OCI-LY1 (cell line): Measurements from ENCODE around the gene XPO6.

ENCODE experiments used
- H2AFZ ChIP-seq: fragments of 200-600 bp; sonication (generic), shearing (Covaris generic); 2 replicates; pipeline ENCODE4 v1.6.0; 2014; ENCODE audit warnings: antibody characterized with exemption, mild to moderate bottlenecking, low read length
- H3F3A ChIP-seq: fragments of 200-600 bp; sonication (generic), shearing (Covaris generic); 2 replicates; pipeline ENCODE4 v1.6.0; 2014; ENCODE audit warnings: mild to moderate bottlenecking, antibody characterized with exemption, low read length, moderate library complexity; ENCODE audit not compliant: insufficient read depth
- H3K27ac ChIP-seq: fragments of 200-600 bp; sonication (generic); 2 replicates; pipeline ENCODE4 v1.5.1; 2014; ENCODE audit warnings: low read length, mixed run types, mild to moderate bottlenecking, low read depth; ENCODE audit not compliant: poor library complexity, severe bottlenecking
- H3K27me3 ChIP-seq: fragments of 200-600 bp; sonication (generic); 2 replicates; pipeline ENCODE4 v1.6.0; 2014; ENCODE audit warnings: antibody characterized with exemption, mild to moderate bottlenecking, low read length, moderate library complexity; ENCODE audit not compliant: insufficient read depth
- H3K36me3 ChIP-seq: fragments of 200-600 bp; sonication (generic); 2 replicates; pipeline ENCODE4 v1.6.1; 2014; ENCODE audit warnings: mild to moderate bottlenecking, antibody characterized with exemption, low read length, moderate library complexity, mixed read lengths; ENCODE audit not compliant: insufficient read depth
- H3K4me1 ChIP-seq: fragments of 200-600 bp; sonication (generic); 2 replicates; pipeline ENCODE4 v1.5.1; 2014; ENCODE audit warnings: mild to moderate bottlenecking, low read length, moderate library complexity; ENCODE audit not compliant: insufficient read depth, severe bottlenecking
- H3K4me2 ChIP-seq: fragments of 200-600 bp; sonication (generic), shearing (Covaris generic); 2 replicates; pipeline ENCODE4 v1.6.1; 2014; ENCODE audit warnings: low read length
- H3K4me3 ChIP-seq: fragments of 200-600 bp; sonication (generic); 2 replicates; pipeline ENCODE4 v1.5.1; 2014; ENCODE audit warnings: low read length, low read depth, mild to moderate bottlenecking, mixed read lengths; ENCODE audit not compliant: poor library complexity, severe bottlenecking
- H3K79me2 ChIP-seq: fragments of 200-600 bp; shearing (Covaris generic); 2 replicates; pipeline ENCODE4 v1.6.1; 2016; ENCODE audit warnings: mixed run types, low read length, mixed read lengths; ENCODE audit not compliant: insufficient read depth
- H3K9ac ChIP-seq: fragments of 200-600 bp; sonication (generic), shearing (Covaris generic); 2 replicates; pipeline ENCODE4 v1.6.1; 2014; ENCODE audit warnings: mild to moderate bottlenecking, low read length, mixed read lengths
- H3K9me2 ChIP-seq: fragments of 200-600 bp; sonication (generic), shearing (Covaris generic); 2 replicates; pipeline ENCODE4 v1.6.1; 2014; ENCODE audit warnings: low read depth, mild to moderate bottlenecking, low read length, mixed read lengths
- H3K9me3 ChIP-seq: fragments of 200-600 bp; shearing (Covaris generic); 2 replicates; pipeline ENCODE4 v1.6.1; 2014; ENCODE audit warnings: low read length, mixed read lengths
- H4K20me1 ChIP-seq: fragments of 200-600 bp; sonication (generic), shearing (Covaris generic); 2 replicates; pipeline ENCODE4 v1.6.0; 2016; ENCODE audit warnings: mild to moderate bottlenecking, low read length; ENCODE audit not compliant: insufficient read depth
- CTCF ChIP-seq: fragments of 200-600 bp; sonication (generic), shearing (Covaris generic); IDR thresholded peaks from 2 replicates; pipeline ENCODE4 v1.5.1; 2017; ENCODE audit warnings: mild to moderate bottlenecking, antibody characterized with exemption, low read length, moderate library complexity, mixed read lengths
- EZH2 ChIP-seq: fragments of 200-600 bp; sonication (generic), shearing (Covaris generic); IDR thresholded peaks from 2 replicates; pipeline ENCODE4 v1.8.0; 2017; ENCODE audit warnings: borderline replicate concordance, mixed run types, mild to moderate bottlenecking, antibody characterized with exemption, low read length, moderate library complexity, mixed read lengths

The XPO6 gene

GRCh38 chr16:28189245-28189644 lies 22.5 kb downstream of the XPO6 start:
- Histone ChIP-seq H4K20me1 (no peaks in the 10 kb centered on the region), H3K4me1 (peaks cover 43% of the 10 kb centered on the region), H3K27ac (no peak overlapping the region), H3K9me2 (no peaks in the 10 kb centered on the region), H3K4me2 (no peak overlapping the region), H3K9ac (no peak overlapping the region), H3F3A (no peaks in the 10 kb centered on the region), H3K4me3 (no peak overlapping the region), H3K36me3 (peaks cover 62% of the 10 kb centered on the region), H2AFZ (no peak overlapping the region), H3K79me2 (peaks cover 97% of the 10 kb centered on the region), H3K27me3 (no peaks in the 10 kb centered on the region), H3K9me3 (peaks cover 4% of the 10 kb centered on the region; the same call in 1 of the 2 replicates)
- TF ChIP-seq CTCF = no peak
- TF ChIP-seq EZH2 = no peak

- peaks cover 97% of the 10 kb centered on the region for H3K79me2 ChIP-seq
- H2AFZ ChIP-seq = no peak overlapping the region
- no peaks in the 10 kb centered on the region for H3F3A ChIP-seq
- no peaks in the 10 kb centered on the region for H4K20me1 ChIP-seq
- no peak overlapping the region; the same call in 1 of the 2 replicates for H3K4me2 ChIP-seq
- TF ChIP-seq CTCF (no peak), EZH2 (no peak)
- no peaks in the 10 kb centered on the region for H3K9me2 ChIP-seq
- no peaks in the 10 kb centered on the region for H3K27me3 ChIP-seq
- H3K4me1 ChIP-seq = peaks cover 34% of the 10 kb centered on the region
- H3K4me3 ChIP-seq = no peak overlapping the region
- peak overlapping the region; percentile 38 for H3K27ac ChIP-seq
- H3K9ac ChIP-seq = no peak overlapping the region
- peaks cover 4% of the 10 kb centered on the region; the same call in 1 of the 2 replicates for H3K9me3 ChIP-seq
- peaks cover 62% of the 10 kb centered on the region for H3K36me3 ChIP-seq
These were observed 23.5 kb downstream of the XPO6 start for GRCh38 chr16:28188085-28188916.

- H4K20me1 ChIP-seq = no peaks in the 10 kb centered on the region
- peaks cover 27% of the 10 kb centered on the region for H3K4me1 ChIP-seq
- H3K4me2 ChIP-seq = no peak overlapping the region
- H3K27me3 ChIP-seq = no peaks in the 10 kb centered on the region
- TF ChIP-seq CTCF (no peak), EZH2 (no peak)
- peaks cover 57% of the 10 kb centered on the region for H3K36me3 ChIP-seq
- H3K9me2 ChIP-seq = no peaks in the 10 kb centered on the region
- H2AFZ ChIP-seq = no peak overlapping the region
- no peak overlapping the region for H3K9ac ChIP-seq
- no peak overlapping the region for H3K27ac ChIP-seq
- peaks cover 4% of the 10 kb centered on the region; the same call in 1 of the 2 replicates for H3K9me3 ChIP-seq
- peaks cover 97% of the 10 kb centered on the region for H3K79me2 ChIP-seq
- H3F3A ChIP-seq = no peaks in the 10 kb centered on the region
- H3K4me3 ChIP-seq = no peak overlapping the region
These were observed 24.2 kb downstream of the XPO6 start for GRCh38 chr16:28187595-28188004.
